GM18909 (cell line): ENCODE data around the gene ICAM3.
"Not testable (repeated sequence)": the region's sequence is repeated elsewhere in the genome, so short reads cannot be mapped to it uniquely, and the experiment has no call there.

Source experiments
- ATAC-seq: cut with Tn5 transposase; IDR thresholded peaks from one replicate; pipeline ENCODE4 v1.9.1; 2021; ENCODE audit warnings: mild to moderate bottlenecking; ENCODE audit not compliant: unreplicated experiment, poor library complexity

Gene ICAM3

DNA sequence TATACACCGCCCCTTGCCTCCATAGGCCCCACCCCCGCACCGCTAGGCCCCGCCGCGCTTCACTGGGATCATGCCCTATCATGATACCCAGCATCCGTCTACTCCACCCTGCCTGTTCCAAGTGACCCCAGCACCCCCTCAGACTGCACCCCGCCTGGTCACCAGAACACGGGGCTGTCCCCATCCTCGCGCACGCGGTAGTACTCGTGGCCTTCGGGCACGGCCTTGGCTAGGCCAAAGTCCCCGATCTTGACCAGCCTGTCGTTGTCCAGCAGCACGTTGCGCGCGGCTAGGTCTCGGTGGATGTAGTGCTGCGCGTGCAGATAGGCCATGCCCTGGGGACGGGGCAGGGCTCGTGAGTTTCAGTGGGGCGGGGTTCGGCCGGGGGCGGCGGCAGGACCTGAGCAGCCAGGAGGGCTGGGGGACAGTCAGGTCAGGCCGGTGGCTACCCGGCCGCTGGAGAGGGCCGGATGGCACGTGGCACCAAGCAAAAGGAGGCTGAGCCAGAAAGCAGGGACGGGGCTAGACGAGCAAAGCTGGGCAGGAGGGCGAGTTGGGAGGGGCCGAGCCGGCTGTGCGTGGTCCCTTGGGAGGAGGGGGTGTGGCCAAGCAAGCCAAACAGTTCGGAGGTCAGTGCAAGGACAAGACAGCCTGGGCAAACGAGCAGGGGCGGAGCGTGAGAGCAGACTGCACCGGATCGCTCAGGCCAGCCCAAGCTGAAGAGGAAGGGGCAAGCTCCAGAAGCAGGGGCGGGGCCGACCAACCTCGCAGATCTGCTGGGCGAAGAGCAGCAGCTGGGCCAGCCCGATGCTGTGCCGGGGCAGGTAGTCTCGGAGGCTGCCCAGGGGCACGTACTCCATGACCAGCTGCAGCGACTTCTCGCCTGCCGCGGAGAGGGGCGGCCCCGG is 13.6 kb upstream of the ICAM3 start:
- ATAC-seq: no peak

DNA sequence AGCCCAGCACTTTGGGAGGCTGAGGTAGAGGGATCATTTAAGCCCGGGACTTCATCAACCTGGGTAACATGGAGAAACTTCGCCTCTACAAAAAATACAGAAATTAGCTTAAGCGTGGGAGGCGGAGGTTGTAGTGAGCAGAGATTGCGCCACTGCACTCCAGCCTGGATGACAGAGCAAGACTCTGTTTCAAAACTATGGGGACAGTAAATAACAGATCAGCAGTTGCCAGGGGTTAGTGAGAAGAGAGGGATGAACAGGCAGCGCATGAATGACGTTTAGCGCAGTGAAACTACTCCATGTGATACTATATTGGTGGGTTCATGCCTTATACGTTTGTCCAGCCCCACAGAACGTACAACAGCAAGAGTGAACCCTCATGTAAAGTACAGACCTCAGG is 7.1 kb upstream of the ICAM3 start:
- no peak for ATAC-seq

DNA sequence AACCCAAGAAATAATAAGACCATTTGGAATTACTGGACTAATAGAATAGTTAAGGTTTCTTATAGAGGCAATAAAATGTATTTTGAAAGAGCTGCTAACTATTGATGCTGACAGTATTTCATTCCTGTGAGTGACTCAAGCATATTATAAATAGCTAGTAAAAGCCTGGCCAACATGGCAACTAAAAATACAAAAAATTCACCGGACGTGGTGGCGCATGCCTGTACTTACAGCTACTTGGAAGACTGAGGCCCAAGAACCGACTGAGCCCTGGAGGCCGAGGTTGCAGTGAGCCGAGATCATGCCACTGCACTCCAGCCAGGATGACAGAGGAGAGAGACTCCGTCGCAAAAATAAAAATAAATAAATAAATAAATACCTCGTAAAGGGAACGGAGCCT is 5.4 kb upstream of the ICAM3 start:
- ATAC-seq: no peak

DNA sequence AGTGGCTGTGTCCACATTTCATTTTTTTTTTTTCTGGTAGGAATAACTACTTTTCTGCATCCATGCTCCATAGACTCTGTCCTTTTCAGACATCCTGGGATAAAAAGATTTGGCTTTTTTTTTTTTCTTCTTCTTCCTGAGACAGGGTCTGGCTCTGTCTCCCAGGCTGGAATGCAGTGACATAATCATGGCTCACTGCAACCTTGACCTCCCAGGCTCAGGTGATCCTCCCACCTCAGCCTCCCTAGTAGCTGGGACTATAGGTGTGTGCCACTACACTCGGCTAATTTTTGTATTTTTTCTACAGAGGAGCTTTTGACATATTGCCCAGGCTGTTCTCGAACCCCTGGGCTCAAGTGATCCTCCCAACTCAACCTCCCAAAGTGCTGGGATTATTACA is 4.1 kb upstream of the ICAM3 start:
- no peak for ATAC-seq

DNA sequence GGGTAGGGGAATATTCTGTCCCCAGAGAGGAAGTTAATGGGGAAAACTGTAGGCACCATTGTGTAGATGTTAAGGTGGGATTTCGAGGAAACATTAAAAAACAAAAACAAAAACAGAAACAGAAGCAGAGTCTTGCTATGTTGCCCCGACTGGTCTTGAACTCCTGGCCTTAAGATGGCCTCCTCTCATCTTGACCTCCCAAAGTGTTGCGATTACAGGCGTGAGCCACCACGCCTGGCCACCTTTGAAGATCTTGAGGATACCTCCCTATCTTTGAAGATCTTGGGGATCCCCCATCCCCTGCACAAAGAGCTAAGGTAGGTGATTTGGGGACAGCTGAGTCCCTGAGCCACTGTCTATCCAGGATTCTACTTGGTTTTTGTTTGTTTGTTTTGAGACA is 553 bp upstream of the ICAM3 start:
- ATAC-seq: no peak

DNA sequence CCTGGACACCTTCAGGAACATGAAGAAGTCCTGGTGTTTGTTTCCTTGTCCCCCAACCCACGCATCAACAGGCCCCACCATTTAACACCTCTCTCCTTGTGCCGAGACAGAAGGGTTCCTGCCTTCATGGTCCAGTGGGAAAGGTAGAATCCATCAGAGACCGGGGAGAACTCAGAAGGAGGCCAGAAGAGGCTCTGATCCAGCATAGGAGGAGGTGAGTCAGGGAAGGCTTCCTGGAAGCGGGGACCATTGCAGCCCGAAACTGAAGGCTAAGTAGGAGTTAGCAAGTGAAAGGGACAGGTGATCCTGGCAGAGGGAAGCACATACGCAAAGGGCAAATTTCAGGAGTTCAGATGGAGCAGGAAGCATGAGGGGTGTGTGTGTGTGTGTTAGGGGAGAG is 484 bp downstream of the ICAM3 start:
- ATAC-seq: no peak

DNA sequence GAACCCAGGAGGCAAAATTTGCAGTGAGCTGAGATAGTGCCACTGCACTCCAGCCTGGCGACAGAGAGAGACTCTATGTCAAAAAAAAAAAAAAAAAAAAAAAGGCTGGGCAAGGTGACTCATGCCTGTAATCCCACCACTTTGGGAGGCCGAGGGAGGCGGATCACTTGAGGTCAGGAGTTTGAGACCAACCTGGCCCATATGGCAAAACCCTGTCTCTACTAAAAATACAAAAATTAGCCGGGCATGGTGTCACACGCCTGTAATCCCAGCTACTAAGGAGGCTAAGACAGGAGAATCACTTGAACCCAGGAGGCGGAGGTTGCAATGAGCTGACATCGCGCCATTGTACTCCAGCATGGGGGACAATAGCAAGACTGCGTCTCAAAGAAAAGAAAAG is 2.7 kb downstream of the ICAM3 start:
- ATAC-seq: not testable (repeated sequence)

DNA sequence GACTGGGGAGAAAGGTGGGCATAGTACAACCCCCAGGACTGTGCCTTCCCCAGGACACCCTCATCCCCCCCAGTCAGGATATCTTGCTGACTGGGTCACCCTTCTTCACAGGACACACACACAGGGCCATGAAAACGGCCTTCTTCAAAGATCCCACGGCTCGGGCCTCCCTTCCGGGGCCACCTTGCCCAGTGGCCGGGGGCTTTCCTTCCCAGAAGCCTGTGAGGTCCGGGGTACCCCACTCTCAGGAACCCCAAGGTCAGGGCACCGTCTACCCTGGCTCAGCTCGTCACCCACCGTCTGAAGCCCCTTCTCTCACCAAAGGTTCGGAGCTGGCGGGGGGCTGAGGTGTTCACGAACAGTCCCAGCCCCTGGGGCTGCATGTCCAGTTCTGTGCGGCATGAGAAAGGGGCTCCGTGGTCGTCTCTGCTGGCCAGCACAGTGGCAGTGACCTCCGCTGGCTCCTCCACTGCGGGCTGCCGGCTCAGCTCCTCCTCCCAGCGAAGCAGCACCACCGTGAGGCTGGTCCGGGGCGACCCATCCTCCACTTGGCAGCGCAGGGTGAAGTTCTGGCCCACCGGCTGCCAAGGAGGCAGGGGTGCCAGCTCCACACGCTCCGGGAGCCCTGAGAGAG is 4.0 kb downstream of the ICAM3 start:
- ATAC-seq: no peak

DNA sequence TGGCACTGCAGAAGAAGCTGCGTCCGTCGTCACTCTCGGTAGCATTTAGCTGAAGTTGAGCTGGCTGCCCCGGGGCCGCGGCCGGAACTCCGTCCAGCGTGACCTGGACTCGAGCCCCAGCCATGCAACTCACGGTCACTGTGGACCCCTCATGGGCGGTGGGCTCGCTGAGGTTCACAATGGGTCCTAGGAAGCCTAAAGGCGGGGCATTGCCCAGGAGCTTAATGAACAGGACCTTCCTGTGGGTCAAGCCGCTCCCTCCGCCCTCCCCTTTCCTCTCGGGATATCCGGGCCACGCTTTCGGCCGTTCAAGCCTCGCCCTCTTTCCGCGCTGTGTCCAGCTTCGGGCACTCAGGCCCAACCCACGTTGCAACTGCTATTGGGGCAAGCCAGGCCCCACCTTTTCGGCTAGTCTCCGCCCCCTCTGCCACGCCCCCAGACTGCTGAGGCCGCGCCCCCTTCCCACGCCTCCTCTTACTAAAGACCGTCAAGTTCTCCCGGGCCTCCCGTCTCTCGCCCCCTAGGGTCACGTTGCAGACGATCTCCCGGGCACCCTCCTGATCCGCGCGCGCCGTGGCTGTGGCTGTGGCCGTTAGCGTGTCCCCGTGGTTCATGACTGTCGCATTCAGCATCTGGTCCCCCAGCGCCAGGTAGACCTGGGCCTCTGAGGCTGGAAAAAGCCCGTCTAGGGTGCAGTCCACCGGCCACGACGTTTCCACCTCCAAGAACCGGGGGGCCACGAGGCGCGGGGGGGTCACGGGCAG is 4.7 kb downstream of the ICAM3 start:
- ATAC-seq: no peak

DNA sequence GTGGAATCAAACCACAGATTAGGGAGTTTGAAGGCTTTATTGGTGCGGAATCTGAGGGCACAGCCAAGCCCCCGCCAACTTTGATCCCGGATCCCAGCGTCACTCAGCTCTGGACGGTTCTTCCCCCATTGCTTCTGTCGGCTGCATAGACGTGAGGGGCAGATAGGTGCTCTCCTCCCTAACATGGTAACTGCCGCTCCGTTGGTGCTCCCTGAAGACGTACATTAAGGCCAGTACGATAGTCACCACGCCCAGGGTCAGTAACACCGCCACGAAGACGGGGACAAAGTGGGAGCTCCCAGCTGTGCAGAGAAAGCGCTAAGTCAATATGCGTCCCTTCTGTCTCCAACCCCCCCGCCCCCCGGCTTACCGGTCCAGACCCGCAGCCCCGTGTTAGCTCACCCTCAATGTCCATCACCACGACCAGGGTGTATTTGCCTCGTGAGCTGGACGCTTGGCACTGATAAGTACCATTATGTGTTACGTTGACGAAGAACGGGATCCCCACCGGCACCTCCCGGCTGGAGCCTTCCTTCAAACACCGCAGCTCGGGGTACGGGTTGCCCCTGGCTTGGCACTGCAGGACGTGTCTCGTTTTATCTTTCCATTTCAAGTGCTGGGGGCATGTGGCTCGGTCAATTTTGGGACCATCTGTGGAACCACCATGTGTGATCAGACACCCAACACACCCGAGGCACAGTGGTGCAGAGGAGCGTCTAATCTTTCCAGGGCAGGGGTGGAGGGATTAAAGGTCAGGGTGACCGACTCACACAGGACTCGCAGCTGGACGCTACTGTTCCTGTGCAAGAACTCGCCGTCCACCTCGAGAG is 5.5 kb downstream of the ICAM3 start:
- peak; percentile 5 for ATAC-seq

DNA sequence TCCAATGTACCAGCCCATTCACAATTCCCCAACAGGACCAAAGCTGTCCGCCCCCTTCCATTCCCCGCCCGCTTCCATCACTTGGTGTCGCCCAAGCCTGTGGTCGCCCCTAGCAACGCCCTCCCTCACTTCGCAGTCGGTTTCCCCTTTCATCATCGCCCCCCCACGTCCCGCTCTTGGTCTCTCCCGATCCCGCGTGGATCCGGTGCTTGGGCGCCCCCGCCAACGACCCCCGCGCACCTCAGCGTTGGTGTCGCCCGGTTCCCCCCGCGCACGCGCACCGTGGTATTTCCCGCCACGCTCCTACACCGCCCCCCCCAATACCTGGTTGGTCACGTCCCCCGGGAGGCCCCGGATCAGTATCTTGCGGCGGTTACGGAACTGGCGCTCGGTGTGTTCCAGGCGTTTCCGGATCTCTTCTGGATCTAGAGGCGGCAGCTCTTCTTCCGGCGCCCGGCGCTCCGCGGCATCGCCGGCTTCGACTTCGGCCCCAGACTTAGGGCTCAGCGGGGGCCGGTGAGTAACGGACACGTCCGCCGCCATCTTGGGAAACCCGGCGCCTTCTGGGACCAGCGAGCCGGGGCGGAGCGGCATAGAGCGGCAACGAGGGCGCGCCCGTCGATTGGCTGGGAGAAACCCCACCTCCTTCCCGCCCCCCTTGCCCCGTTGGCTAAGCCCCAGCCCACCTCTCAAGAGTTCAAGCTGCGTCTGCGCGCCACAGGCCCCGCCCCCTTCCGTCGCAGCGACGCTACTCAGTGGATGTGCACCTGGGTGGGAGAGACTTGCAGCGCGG is 6.3 kb downstream of the ICAM3 start, which contains the start of gene RAVER1:
Gene RAVER1 (minus strand): TSS at position 565 of the 793 bp plus-strand sequence. CDS start 22 bp downstream, at position 543.
- ATAC-seq: peak; percentile 87

DNA sequence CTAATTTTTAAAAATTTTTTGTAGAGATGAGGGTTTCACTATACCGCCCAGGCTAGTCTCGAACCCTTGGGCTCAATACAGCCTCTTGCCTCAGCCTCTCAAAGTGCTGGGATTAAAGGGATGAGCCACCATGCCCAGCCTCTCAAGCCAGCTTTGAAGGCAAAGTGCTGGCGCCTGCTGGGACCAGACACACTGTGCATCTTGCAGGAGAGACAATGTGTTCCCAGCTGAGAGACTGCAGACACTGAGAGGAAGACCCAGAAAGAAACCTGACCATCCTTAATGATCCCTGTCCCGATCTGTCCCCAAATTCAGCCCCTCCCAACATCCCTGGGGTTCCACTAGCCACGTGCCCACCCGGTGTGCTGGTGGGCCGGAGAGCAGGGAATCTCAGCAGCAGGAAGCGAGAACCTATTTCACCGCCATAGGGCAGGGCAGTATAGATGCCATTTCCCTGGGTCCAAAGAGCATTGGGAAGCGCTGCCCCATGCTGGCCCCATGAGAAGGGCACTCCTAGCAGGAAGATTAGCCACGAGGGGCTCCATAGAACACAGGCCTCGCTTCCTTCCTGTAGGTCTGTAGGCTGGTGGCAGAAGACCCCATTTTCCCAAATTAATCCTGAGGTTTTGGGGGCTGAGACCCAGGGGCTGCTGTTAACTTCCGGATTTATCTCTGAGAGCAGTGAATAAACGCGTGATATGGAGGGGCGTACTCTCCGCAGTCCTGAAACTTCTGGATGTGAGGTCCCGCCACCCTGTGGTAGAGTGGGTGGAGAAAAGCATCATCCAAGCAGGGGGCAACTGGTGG is 7.1 kb downstream of the ICAM3 start:
- ATAC-seq: no peak

DNA sequence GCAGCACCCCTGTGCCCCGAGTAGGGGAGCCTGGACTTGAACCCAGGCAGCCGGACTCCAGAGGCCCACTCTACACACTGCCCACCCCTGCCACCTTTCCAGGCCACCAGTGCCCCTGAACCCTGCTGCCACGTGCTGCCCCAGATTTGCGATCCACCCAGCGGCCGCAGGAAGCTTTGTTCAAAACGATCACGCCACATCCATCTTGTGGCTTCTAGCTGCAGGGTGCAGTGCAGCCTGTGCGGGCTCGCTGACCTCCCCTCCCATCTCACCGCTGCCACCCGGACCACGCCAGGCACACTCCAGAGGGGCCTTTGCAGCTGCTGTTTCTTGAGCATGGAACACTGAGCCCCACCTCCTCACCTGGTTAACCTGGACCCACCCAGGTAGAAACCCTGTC is 9.9 kb downstream of the ICAM3 start:
- no peak for ATAC-seq

DNA sequence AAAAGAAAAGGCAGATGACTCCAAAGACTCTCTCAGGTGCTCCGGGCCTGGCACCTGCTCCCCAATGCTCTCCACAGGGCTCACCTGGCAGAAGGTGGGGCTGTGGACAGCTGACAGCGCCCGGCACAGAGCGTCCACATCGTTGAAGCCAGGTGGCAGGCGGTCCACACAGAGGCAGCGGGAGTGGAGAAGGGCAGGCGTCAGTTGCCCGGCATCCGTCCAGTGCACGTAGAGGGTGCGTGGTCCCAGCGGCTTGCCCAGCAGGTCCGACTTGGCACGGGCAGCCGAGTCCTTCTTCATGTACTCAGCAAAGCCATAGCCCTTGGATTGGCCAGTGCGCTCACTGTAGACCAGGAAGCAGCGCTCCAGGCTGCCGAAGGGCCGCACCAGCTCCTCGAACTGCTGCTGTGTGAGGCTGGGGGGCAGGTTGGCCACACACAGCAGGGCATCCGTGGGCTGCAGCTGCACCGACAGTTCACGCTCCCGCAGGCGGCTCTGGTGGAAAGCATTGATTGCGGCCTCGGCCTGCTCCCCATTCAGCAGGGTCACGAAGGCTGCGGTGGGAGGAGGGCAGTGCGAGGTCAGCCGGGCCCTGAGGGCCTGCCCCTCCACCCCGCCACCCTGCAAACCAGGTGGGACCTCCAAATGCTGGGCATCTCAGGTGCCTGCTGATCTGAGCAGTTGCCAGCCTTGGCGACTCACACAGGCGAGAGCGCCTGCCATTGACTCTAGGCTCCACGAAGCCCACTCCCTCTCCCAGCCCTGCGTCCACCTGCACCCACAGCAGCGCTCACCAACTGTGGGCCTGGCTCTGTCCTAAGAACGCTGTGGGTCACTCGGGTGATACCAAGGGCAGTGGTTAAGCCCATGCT is 10.6 kb downstream of the ICAM3 start:
- no peak for ATAC-seq

DNA sequence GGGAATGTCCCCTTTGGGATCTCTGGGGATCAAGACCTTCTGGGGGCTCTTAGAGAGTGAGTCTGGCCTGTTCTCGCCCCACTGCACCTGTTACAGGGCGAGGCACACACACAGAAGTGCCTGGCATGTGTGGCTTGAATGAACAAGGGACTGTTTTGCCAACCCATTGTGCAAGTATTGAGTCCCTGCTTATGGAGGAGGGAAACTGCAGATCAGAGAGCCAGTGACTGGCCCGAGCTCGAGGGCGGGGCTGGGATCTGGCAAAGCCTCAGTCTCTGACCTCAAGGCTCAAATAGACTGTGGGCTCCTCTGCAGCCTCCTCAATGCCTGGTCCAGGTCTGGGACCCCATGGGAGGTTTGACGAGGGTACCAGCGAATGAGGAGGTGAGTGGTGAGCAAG is 11.6 kb downstream of the ICAM3 start:
- ATAC-seq: no peak

DNA sequence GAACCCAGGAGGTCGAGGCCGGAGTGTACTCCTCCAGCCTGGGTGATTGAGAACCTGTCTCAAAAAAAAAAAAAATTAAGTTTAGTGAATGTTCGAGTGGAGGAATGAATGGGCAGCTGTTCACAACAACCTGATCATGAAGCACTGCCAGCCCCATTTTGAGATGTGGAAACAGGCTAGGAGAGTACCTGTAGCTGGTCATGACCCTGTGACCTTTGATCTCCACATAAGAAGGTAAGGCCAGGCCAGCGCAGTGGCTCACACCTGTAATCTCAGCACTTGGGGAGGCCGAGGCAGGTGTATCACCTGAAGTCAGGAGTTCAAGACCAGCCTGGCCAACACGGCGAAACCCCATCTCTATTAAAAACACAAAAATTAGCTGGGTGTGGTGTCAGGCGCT is 13.7 kb downstream of the ICAM3 start:
- no peak for ATAC-seq
